HG03045 (cell line): ENCODE measurements around the gene PKNOX2.

Experiments
- ATAC-seq: cut with Tn5 transposase; IDR thresholded peaks from one replicate; pipeline ENCODE4 v1.9.1; 2021; ENCODE audit warnings: mild to moderate bottlenecking, moderate library complexity; ENCODE audit not compliant: unreplicated experiment

The PKNOX2 gene

DNA sequence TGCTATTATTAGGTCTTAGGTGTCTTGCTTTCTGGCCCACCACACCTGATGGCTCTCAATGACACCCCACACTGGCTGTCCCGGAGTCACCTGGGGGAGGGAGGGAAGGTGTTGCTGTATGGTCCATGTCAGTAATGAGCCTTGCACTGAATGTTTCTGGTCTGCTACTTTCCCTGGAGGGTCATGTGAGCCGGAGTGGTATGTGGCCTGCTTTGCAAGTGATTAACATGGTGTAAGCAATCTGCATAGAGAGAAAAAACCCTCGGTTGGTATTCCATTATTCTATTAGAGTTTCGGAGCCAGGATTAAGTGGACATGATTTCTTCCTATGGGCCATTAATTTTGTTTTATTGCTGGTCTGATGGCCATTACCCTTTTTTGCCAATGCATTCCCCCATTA is 63.9 kb downstream of the PKNOX2 start:
- no peak for ATAC-seq

- no peak for ATAC-seq
Measured at GRCh38 chr11:125228993-125229392, 64.4 kb downstream of the PKNOX2 start.

- no peak for ATAC-seq
Measured at GRCh38 chr11:125229916-125230315, 65.4 kb downstream of the PKNOX2 start.

- ATAC-seq = no peak
Measured at GRCh38 chr11:125233116-125233515, 68.6 kb downstream of the PKNOX2 start.

- no peak for ATAC-seq
Measured at GRCh38 chr11:125233736-125234275, 69.3 kb downstream of the PKNOX2 start.

DNA sequence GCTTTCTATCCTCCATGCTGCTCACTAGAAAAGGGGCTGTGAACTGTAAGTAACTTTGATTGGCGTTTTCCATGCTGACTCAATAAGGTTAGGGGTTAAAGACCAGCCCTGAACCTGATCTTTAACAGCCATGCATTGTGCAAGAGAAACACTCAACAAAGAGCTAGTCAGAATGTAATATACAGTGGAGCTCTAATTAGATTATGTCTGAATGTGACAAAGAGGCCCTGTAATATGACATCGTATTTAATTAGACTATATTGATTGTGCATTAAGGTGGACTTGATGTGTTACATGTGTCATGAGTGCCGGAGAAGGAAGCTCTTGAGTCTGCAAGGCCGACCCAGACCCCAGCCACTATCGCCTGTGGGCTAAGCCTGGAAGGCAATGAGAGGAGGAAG is 70.5 kb downstream of the PKNOX2 start:
- no peak for ATAC-seq

- ATAC-seq = no peak
Measured at GRCh38 chr11:125236072-125236825, 71.7 kb downstream of the PKNOX2 start.

- ATAC-seq = no peak
Measured at GRCh38 chr11:125239585-125240560, 75.3 kb downstream of the PKNOX2 start.

DNA sequence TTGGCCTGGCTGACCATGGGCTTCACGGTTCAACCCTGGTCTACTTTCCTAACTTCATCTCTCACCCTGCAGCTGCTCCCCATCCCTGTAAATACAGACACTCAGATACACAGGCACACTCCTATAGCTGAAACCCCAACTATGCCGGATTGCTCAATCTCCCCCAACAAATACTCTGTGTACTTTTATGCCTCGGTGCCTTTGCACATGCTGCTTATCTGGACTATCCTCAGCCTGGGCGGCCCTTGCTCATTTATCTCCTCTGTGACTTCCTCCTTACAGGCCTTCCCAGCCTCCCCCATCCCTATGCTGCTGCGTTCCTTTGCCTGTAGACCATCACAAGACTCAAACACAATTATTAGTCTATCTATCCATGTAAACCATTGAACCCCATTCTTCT is 76.6 kb downstream of the PKNOX2 start:
- no peak for ATAC-seq

GRCh38 chr11:125242141-125242775 is 77.7 kb downstream of the PKNOX2 start:
- ATAC-seq = no peak

GRCh38 chr11:125244166-125244565 is 79.6 kb downstream of the PKNOX2 start:
- no peak for ATAC-seq

DNA sequence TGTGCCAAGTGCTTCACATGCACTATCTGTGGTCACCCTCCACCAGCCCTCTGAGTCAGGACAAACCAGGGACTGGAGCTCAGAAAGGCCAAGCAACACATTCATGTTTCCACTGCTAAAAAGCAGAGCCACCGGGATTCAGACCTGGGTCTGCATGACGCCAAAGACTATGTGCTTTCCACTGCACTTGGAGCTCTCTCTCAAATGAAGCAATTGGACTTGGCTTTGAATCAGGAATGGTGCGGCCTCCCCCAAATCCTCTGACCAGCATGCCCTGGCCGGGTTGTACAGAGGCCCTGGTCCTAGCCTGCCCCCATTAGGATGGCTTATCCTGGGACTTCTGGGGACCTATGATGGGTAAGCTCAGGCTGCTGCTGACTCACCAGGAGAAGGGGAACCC is 80.7 kb downstream of the PKNOX2 start:
- no peak for ATAC-seq

DNA sequence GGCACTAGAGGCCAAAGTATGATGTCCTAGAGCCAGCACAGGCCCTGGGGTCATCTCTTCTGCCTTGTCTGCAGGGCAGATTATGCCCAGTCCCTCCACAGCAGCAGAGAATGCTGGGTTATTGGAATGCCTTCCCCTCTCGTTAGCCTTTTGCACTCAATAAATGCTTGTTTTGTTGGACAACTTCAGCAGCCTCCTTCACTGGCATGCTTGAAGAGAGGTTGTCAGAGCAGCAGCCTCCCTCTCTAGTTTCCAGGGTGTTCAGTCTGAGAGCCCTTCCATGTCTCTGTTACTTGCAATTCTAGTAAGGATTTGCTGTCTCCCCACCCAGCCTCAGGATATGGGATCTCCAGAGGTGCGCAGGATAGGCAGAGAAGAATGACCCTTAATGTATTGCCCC is 82.9 kb downstream of the PKNOX2 start:
- ATAC-seq = no peak

DNA sequence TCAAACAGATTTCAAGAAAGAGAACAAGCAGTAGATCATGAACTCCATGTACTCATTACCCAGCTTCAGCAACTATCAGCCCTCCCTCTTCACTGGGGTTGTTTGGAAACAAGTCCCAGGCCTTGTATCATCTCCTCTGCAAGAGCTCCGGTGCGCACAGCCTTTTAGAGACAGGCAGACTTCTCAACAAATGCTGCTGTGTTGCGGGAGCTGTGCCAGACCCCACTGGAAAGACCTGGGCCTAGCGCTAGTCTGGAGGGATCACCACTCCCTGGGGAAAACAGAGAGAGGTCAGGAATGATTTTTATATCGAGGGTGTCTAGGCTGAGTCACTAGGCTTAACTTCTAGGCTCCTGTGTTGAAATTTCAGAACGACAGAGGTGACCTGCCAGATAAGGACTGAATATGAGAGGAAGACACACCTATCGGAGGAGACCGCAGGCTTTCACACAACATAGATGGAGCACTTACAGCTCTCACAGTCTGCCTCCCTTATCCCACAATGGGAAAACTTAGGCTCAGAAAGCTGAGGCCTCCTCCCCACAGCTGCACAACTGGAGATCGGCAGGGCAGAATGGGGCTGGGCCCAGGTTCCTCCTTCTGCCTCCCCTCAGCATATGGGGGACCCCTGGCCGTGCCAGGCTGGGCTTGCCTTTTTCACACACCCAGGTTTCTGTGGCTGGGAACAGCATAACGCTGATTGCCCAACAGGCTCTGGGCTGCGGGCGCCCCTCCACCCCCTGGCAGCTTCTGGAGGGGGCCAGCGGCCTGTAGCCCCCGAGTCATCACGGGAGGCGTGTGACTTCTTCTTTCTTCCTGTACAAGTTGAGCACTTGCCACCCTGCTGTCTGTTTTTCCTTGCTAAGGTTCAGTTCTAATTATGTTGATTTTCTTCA is 86.0 kb downstream of the PKNOX2 start:
- no peak for ATAC-seq

DNA sequence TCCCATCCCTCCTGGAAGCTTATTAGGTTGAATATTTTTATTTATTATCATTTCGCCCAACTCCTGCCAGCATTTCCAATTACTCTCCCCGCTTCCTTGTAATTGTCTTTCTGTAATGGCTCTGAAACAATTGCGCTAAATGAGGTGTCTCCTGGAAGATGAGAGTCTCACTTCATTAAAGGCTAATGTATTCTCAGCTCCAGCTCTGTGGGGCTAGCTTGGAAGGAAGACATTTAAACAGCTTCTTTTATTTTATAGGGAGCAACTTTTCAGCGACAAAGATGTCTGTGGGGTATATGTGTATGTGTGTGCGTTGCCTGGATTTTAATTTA is 86.6 kb downstream of the PKNOX2 start:
- no peak for ATAC-seq

- no peak for ATAC-seq
Measured at GRCh38 chr11:125251956-125252355, 87.4 kb downstream of the PKNOX2 start.

- ATAC-seq = no peak
Measured at GRCh38 chr11:125253289-125253688, 88.7 kb downstream of the PKNOX2 start.

DNA sequence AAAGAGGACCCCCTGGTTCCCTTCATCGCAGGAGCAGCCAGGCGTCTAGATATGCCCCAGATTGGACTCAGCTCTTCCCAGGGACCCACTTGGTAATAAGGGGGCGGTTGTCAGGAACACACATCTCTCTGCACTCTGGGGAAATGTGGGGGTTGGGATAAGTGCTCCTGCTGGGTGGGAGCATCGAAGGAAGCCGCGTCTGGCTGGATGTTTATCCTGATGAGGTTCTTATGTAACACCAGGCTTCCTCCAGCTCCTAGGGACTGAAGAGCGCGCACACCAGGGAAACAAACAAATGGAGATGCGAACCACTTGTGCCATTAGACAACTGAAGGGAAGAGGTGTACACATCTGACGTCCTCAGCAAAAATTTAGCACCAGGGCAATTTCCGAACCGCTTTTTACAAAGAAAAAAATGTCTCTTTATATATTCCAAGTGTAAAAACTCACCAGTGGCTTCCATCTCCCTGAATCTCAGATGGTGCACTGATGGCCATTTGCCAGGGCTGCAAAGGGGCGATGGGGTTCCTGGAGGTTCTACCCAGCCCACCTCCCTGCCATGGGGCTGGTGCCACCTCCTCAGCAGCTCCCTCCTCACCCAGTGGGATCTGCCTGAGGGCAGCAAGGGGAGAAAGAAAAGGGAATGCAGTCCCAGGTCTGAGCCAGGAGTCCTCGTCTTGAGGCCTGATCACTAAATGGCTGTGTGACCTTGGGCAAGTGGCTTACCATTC is 89.4 kb downstream of the PKNOX2 start:
- no peak for ATAC-seq

GRCh38 chr11:125256541-125257189 is 92.1 kb downstream of the PKNOX2 start:
- no peak for ATAC-seq
